ENCODE data around the gene SYDE2.
"Not testable (repeated sequence)": the region's sequence is repeated elsewhere in the genome, so short reads cannot be mapped to it uniquely, and the experiment has no call there.

Gene SYDE2

DNA sequence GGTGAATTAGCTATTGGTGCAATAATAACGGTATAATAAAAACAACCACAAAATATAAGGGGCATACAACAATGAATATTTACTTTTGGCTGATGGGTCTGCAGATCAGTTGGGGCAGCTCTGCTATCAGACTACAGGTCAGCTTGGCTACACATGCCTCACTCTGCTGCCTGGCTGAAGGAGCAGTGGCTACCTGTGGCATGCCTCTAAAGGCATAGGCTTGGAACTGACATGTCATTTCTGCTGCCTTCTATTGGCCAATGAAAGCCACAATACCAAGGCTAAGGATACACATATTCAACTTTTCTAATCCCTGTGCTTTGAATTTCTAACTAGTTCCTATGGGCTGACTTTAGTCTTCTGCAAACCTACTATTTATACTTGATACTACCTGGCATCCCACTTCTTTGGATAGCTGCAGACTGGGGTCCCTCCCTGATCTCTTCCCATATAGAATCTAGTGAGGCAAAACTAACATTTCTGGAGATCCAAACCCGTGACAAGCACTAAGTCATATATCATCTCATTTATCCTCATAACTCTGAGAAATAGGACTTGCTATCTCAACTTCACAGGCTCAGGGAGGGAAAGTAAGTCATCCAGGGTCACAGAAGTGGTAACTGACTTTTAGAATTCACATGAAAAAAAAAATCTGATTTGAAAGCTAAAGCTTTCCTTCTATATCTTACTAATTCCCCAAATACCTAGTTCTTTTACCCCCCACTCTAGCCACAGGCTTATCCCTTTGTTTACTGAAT, 19.2 kb upstream of the SYDE2 start:
- no peak for DNase-seq (ENCODE audit: low read depth)

DNA sequence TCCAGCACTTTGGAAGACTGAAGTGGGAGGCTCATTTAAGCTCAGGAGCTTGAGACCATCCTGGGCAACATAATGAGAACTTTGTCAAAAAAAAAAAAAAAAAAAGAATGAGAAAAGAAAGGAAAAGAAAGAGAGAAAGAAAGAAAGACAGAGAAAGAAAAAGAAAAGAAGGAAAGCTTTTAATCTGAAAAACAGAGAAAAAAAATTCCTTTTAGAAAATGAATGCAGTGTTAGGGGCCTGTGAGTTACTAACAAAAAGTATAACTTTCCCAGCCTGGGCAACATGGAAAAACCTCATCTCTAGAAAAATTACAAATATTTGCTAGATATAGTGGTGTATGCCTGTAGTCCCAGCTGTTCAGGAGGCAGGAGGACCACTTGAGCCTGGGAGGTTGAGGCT, 15.9 kb upstream of the SYDE2 start:
- no peak for DNase-seq (ENCODE audit: low read depth)

DNA sequence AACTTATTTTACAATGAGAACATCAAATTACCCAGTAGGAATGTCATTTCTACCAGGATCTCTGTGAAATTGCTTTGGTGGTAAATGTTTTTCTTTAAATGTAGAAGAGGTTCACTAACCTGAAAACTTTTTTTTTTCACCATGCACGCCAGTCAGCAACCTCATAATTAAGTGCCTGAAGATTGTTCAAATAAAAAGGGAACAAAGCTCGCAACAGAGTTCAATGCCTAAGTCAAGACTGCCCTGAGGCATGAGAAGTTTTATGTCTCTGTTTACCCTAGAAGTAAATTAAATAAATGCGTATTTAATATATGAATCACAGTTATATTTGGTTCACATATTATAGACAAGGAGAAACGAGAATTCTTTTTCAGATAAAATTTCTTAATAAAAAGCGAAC, 13.8 kb upstream of the SYDE2 start:
- DNase-seq (ENCODE audit: low read depth), result no peak

DNA sequence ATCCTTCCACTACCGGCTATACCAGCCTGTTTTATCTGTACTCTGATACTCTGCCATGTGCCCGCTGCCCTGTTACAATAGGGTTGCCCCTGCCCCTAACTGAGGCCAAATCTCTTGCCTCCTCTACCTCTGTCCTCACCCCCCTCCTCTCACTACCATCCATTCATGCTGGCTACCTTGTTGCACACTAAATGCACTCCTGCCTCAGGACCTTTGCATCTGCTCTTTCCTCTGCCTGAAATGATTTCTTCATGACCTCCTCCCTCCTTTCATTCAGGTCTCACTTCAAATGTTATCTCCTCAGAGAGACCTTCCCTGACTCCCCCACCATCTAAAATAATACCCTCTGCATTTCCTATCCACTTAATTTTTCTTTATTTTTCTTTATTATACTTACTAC, 7.7 kb upstream of the SYDE2 start:
- no peak for DNase-seq (ENCODE audit: low read depth)

DNA sequence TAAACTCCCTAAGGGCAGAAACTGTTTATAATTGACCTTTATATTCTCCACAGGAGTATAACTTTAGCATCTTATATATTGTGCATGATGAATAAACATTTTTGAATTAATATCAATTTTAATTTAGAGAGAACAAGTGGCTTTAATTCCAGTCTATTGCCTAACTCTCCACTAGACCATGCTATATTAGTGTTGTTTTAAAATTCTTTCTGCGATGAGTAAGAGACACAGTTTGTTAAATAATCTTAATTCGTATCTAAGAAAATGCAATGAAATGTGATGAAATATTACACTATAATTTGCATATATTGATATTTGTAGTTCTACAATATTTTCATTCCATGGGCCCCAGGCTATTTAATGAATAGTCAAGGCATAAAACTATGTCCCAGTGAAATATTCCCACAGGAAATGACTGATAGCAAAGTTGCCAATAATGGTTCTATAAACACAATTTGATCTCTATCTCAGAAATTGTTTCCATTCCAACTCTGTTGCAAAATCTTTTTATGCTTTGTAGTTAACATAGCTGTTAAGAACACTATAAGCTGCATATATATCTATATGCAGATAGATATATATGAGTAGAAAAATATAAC, 2.9 kb upstream of the SYDE2 start:
- DNase-seq (ENCODE audit: low read depth), result no peak

DNA sequence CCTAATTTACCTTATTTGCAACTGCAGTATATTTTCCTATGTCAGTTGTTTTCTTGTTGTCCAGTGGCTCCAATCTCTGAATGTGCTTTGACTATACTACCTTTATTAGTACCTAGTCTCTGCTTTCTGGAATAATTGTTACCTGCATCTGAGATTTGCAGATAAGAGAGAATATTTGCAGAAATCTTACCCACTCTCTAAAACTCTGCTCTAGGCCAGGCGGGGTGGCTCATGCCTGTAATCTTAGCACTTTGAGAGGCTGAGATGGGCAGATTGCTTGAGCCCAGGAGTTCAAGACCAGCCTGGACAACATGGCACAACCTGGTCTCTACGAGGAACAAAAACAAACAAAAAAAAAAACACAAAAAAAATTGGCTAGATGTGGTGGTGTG, 2.0 kb upstream of the SYDE2 start:
- no peak for DNase-seq (ENCODE audit: low read depth)

DNA sequence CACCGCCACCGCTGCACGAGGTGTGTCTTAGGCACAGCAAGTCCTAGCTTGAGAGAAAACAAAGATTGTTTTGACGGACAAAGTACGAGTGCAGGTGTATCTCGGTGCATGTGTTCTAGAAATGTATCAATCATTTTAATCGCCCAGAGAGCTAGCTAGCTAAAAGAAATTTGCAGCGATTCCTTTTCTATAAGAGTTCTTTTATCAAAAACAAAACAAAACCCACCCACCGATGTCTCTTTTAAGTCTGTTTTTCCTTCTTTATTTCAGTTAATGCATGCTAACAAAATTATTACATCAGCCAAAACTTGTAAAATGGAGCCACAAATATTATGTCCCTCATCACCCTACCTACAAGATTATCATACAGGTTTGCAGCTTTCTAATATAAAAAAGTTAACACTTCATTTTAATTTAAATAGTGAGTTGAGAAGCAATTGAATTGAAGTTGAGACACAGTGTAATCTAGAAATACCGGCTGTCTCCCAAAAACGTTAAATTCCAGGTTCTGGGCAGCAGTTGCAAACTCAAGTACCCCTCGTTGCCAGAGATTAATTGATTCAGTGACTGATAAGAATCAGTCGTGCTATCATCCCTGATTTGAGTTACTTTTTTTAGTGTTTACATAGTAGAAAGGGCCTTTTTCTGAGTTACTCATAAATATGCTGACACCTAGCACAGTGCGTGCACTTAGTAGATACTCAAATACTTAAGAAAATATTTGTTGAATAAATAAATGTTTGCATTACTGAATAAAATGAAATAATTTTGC, 1.5 kb upstream of the SYDE2 start:
- no peak for DNase-seq (ENCODE audit: low read depth)

DNA sequence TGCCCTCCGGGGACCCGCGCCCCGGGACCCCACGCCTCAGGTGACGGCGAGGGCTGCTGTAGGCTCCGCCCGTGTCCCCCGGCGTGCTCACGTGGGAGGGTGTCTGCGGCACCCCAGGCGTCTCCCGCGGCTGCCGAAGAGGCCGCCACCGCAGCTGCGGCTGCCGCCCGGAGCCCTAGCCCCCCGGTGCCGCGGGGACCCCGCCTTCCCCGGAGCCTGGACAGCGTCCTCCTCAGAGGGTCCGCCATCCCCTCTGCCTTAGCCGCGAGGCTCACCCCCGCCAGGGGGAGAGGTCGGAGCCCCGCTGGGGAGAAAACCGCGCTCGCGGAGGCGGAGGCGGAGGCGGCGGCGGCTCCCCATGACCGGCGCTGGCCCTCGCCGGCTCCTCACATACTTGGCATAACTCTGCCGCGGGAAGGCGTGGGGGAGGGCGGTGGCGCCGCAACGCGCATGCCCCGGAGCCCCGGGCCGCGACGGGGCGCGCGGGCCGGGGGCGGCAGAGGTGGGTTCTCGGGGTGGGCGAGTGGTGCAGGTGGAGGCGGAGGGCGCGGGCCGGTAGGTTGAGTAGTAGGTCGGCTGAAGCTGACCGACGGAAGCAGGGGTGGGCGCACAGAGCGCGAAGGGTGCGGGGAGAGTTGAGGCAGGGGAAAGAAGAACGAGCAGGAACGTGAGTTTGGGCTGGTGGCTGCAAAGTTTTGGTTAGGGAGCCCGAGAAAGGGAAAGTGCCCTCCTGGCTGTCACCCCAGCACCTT, 700 bp upstream of the SYDE2 start:
- DNase-seq (ENCODE audit: low read depth), result peak; percentile 25

DNA sequence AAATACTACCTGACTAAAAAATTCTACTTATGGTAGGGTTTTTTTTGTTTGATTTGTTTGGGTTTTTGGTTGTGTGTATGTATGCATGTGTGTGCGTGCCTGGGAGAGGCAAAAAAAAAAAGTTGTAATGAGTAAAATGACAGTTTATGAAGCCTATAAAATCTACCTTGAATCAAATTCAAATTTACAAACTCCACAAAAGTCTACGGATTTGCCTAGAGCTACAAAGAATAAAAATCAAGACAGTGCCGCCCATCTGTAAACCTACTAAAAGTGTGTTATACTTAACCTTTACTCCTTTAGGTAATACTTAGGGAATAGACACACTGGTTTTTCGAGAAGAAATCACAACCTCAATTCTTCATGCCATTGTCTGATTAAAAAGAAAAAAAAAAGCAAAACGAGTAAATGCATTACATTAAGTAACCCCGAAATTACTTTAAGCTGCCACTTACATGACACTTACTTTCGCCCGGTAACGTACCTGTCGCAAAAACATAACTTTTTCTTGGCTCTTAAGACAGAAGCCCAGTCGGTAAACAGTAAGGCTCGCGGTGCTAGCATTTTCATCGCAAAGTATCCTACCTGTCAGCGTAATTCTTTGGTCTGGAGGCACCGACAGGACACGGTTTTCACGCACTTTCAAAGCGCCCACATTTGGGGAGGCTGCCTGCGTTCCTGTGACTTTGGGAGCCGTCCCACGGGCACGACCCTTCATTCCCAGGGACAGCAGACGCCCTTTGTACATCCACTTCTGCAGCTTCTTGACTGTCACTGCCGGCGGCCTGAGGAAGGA, 951 bp downstream of the SYDE2 start:
- DNase-seq (ENCODE audit: low read depth), result no peak

DNA sequence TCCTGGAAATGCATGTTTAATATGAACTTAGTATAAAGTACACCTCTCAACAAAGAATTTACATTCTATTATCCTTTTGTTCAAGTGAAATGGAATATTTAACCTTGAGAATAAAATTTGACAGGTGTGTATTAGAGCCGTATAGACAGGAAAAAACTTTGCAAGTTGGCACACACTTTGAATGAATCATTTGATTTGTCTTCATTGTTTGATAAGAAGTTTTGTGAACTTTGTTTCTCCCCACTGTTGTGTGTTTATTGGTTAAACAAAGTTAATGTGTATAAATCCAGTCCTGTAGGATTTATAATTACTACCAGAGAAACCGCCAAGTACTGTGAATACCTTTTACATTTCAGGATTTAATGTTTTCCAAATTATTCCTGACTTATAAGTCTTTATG, 2.0 kb downstream of the SYDE2 start:
- DNase-seq (ENCODE audit: low read depth), result no peak

DNA sequence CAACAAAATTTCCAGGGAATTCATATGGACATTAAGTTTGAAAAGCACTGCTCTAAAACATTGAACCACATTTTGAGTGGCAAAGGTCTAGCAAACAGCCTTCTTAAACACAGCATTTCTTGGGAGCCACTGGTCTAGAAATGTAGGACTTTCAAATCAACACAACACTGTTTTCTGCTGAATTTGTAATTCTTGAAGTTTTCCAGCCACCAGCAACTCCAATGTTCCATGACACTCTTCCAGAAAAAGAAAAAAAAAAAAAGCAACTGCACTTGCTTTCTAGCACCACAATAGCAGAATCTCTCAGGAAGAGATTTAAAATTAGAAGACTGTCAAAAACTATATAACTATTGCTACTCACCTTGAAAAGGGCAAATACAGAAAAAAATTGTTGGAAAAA, 4.5 kb downstream of the SYDE2 start:
- DNase-seq (ENCODE audit: low read depth), result no peak

DNA sequence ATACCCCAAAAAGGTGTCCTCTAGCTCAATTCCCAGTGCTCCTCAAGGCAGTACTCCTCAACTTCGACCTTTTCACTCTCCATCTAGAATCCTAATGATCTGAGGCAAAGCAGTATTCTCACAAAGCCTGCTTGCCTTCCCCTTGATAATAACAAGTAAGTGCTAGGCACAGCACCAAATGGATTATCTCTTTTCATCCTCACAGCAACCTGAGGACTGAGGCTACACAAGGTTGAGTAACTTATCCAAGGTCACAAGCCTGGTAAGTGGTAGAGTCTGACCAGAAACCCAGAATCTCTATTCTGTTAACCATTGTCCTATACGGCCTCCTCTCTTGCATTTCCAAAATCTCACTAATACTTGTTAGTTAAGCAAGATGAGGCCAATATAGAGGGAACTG, 5.1 kb downstream of the SYDE2 start:
- DNase-seq (ENCODE audit: low read depth), result no peak

DNA sequence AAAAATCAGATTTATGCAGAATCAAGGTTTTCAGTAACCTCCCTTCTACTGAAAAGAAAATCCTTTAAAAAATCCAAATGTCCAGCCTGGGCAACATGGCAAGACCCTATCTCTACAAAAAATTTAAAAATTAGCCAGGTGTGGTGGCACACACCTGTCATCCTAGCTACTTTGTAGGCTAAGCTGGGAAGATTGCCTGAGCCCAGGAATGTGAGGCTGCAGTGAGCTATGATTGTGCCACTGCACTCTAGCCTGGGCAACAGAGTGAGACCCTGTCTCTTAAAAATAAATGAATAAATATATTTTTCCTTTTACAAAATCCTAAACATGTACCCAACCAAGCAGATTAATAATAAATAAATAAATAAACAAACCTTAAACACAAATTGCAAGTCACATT, 8.7 kb downstream of the SYDE2 start:
- DNase-seq (ENCODE audit: low read depth), result not testable (repeated sequence)

DNA sequence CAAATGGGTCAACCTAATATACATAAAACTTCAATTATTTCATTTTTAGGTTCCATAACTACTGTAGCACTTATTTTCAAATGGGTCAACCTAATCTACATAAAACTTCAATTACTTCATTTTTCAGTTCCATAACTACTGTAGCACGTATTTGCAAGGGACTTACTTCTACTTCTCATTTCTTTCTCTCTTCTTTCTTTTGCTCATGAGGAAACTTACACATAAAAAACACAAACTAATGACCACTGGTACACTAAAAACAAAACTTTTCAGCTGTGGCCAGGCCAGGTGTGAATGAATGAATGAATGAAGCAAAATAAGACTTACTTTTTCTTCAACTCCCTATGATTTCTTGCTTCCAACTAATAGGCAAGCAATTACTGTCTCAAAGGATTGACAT, 11.7 kb downstream of the SYDE2 start:
- DNase-seq (ENCODE audit: low read depth), result no peak

DNA sequence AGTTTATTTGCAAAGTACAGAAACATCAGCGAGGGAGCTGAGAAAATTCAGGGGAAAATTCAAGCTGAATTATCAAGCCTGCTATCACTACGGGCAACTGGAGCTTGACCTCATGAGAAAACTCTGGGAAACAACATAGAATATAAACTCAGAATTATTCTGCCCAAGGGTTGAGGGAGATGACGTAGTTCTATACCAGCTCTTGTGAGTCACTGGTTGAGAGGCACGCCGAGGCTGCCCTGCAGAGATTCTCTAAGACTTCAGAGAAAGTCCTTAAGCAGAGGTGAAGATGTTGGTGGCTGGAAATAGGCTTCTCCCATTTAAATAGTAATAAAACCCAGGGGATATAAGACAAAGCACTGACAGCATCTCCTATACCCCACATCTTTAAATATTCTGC, 12.3 kb downstream of the SYDE2 start:
- DNase-seq (ENCODE audit: low read depth), result no peak

DNA sequence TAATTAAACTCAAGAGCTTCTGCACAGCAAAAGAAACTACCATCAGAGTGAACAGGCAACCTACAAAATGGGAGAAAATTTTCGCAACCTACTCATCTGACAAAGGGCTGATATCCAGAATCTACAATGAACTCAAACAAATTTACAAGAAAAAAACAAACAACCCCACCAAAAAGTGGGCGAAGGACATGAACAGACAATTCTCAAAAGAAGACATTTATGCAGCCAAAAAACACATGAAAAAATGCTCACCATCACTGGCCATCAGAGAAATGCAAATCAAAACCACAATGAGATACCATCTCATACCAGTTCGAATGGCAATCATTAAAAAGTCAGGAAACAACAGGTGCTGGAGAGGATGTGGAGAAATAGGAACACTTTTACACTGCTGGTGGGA, 13.8 kb downstream of the SYDE2 start:
- not testable (repeated sequence) for DNase-seq (ENCODE audit: low read depth)

DNA sequence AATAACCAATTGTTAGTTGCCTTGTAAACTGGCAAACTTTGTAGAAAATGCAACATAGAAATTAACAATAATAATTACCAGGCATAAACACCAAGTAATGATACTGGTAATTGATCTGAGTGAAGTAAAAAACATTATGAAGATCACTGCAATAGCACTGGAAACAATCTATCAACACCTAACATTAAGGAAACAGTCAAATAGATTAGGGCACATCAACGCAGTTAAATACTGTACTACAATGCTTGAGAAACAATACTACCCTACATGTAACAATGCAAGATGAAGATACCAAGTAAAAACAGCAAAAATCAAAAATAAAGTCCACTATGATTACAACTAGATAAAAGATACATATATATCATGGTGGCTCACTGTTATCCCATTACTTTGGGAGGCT, 16.6 kb downstream of the SYDE2 start:
- DNase-seq (ENCODE audit: low read depth), result no peak

DNA sequence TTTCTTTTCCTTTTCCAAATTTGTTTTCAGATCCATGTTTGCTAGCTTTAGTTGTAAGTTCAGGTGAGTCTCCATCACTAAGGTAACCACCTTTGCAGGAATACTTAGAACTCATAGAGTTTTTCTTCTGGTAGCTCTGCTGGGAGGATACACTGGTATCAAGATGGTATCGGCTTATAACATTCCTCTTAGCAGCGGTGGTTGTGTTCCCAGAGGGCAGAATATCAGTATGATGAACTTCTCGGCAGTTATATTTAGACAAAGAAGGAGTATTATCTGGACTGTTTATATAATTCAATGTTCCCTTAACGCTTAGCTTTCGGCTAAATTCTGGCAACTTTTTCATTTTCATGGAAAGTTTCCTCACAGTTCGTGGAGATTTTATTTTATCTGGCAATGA, 18.1 kb downstream of the SYDE2 start:
- DNase-seq (ENCODE audit: low read depth), result no peak

DNA sequence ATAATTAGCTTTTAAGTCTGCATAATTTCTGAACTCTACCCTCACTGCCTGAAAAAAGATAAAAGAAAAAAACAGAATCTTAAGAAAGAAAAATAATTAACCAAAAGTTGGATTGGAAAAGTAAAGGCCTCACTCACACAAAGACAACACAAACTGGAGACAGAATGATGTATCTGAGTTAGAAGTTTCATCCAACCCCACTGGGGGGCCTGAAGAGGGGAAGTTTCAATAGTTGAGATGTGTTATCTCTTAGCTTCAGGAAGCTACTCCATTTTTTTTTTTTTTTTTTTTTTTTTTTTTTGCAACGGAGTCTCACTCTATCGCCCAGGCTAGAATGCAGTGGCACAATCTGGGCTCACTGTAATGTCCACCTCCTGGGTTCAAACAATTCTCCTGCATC, 19.9 kb downstream of the SYDE2 start:
- DNase-seq (ENCODE audit: low read depth), result no peak

DNA sequence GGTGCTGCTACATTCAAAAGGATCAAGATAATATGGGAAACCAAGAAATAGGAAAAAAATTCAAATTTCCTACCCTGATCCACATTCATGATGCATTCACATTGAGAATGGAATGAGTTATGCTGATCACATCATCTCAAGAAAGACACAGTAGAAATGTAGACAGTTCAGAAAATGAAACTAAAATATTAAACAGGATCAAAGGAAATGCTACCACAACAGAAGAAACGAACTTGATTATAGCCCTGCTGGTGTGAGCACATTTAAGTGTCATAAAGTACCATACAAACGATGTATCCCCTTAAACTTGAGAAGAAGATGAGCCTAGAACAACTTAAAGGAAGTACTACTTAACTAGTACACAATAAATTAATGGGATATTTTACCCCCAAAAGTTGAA, 21.3 kb downstream of the SYDE2 start:
- no peak for DNase-seq (ENCODE audit: low read depth)

DNA sequence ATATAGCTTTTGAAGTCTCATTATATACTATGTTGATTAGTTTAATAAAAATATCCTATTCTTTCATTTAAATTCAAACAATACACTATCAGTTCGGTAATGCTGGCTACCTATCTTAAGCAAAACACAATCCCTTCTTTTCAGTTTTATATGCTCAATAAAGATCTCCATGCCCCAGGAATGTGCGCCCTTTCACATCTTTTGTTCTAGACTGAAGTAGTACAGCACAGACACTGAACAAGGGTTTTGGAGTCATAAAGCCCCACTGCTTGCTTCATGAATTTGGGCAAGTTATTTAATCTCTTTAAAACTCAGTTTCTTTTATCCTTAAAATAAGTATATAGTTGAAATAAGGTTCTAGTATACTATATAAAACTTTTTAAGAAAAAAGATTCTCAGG, 22.4 kb downstream of the SYDE2 start:
- no peak for DNase-seq (ENCODE audit: low read depth)

DNA sequence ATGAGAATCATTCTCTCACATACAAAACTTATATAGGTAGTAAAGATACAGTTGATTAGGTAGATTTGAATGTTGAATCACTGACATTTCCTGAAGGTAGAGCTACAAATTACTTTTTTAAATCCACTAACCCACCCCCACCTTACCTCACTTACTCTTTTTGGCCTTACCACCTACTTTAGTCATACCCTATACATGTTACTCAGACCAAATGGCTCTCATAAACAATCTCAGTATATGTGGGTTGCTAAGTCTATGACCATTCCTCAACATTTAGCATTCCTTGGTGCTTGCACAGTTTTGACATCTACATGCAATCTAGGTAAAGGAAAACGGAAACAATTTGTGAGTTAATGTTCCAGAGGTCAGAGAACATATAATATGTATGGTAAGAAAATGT, 26.3 kb downstream of the SYDE2 start:
- DNase-seq (ENCODE audit: low read depth), result no peak
